ENCODE measurements around the gene SUMO2.
"Not testable (repeated sequence)": the region's sequence is repeated elsewhere in the genome, so short reads cannot be mapped to it uniquely, and the experiment has no call there.

SUMO2 gene

DNA sequence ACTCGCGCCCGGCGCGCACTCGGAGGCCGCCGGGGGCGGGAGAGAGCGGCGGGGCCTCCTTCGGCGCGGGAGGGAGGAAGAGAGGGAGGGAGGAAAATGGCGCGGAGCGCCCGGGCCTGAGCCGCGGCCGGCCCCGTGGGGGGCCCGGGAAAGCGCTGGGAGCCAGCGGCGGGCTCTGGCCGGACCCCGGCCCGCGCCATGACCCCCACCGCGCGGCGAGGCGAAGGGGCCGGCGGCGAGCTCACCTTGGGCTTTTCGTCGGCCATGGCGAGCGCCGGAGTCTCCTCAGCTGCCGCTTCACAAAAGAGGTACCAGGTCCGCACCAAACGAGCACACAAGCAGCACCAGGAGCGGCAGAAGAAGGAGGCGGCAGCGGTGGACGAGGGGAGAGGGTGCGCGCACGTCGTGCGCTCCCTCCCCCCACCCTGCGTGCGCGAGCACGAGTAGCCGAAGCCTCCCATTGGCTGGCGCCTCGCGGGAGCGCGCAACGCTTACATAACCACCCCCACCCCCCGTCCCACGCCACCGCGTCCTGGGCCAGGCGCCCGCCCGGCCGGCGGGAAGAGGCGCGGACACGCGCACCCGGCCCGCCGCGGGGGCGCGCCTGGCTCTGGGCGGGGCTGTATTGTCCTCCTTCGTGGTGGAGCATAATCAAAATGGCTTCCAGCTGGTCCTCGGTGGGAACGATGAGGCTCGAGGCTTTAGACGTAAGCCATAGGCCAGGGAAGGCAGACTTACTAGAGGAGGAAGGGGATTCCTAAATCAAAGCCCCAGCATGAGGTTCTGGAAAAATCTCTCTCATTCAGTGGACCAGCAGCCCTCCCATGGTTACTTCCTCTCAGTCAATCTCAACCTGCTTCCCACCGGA, at the start of gene SUMO2:
SUMO2 (minus strand) TSS at position 391 of the 868 bp plus-strand sequence; CDS start at position 266, 125 bp downstream.
- peak; percentile 94 for DNase-seq

DNA sequence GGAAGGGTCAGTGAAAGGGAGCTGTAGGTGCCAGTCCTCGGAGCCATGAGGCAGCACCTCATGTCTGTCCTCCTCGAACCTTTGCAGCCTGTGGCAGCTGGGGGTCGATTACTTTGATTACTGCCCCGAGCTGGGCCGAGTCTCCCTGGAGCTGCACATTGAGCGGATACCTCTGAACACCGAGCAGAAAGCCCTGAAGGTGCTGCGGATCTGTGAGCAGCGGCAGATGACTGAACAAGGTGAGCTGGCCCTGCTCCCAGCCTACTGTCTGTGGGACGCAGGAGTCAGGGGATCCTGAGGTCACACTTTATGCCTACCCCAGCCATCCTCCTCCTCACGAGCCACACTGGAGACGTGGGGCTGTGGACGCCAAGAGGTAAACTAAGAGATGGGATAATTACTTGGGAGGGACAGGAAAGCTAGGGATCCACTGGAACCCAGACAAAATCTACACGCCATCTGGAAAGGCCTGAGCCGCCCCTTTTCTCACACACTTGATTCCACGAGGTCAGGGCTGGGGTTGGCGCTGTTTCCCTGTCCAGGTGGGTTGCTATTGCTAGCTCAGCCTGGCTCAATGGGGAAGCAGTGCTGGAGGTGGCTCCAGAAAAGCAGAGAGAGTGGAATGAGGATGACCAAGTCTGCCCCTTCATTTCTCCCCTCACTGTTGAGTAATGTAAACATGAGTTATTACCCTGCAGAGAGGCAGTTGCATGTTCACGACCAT, 49.1 kb upstream of the SUMO2 start:
- DNase-seq, result no peak

GRCh38 chr17:75231071-75231470, 48.3 kb upstream of the SUMO2 start:
- no peak for DNase-seq

- DNase-seq, result no peak
Measured at GRCh38 chr17:75228847-75229246, 46.1 kb upstream of the SUMO2 start.

GRCh38 chr17:75228305-75228704, 45.5 kb upstream of the SUMO2 start:
- no peak for DNase-seq

DNA sequence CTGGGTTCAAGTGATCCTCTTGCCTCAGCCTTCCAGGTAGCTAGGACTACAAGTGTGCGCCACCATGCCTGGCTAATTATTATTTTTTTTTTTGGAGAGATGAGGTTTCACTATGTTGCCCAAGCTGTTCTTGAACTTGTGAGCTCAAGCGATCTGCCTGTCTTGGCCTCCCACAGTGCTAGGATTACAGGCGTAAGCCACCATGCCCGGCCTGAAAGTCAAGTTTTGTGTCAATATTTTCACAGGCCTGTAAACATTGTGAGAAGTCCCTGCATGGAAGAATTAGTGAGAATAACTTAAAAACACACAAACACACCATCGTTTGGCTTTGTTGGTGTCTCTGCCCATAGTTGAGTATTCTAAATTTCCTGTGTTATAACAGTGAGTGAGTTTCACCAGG, 45.0 kb upstream of the SUMO2 start:
- DNase-seq, result no peak

DNA sequence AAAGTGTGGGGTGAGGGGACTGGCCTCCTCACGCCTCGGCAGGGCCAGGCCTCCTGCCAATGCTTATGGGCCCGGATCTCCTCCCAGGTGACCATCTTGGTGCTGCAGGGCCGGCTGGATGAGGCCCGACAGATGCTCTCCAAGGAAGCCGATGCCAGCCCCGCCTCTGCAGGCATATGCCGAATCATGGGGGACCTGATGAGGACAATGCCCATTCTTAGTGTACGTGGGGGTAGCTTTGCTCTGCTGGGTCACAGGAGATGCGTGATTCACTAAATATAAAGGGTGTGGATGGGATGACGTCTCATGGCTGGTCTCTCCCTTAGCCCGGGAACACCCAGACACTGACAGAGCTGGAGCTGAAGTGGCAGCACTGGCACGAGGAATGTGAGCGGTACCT, 42.3 kb upstream of the SUMO2 start:
- DNase-seq, result no peak

DNA sequence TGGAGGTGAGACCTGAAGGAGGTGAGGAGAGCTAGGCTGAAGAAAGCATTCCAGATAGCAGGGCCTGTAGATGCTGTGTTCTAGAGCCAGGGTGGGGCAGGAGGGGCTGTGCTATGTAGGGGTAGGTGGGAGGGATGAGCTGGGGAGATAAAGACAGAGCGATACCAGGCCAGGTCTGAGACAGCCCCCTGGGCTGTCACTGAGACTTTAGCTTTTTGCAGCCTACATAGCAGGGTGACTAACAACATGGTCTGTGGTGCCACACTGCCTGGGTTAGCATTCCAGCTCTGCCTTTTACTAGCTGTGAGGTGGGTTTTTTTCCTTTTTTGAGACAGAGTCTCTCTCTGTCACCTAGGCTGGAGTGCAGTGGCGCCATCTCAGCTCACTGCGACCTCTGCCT, 37.1 kb upstream of the SUMO2 start:
- no peak for DNase-seq

DNA sequence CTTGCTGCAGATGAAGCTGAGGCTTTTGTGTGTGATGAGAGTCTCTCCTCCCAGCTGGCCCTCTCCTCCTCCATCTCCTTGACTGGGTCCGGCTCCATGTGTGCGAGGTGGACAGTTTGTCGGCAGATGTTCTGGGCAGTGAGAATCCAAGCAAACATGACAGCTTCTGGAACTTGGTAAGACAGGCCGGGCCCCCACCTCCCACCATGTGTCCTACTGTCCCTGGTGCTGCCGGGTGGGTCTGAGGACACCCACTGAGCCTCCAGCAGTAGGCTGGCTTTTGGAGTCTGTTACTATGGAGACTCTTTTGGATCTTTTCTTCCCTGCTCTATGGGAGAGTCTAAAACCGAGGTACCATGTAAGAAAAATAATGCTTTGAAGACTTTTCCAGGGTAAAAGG, 35.4 kb upstream of the SUMO2 start:
- DNase-seq, result no peak

GRCh38 chr17:75209061-75209460, 26.3 kb upstream of the SUMO2 start:
- DNase-seq, result no peak

DNA sequence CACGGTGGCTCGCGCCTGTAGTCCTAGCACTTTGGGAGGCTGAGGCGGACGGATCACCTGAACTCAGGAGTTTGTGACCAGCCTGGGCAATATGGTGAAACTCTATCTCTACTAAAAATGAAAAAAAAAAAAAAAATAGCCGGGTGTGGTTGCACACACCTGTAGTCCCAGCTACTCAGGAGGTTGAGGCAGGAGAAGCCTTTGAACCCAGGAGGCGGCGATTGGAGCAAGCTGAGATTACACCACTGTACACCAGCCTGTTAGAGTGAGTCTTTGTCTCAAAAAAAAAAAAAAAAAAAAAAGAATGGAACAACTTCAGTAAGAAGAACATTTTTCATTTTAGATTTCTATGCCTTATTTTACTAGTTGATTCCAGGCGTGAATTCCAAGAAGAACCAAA, 25.4 kb upstream of the SUMO2 start:
- no peak for DNase-seq

- DNase-seq, result no peak
Measured at GRCh38 chr17:75207760-75208159, 25.0 kb upstream of the SUMO2 start.

GRCh38 chr17:75207050-75207407, 24.3 kb upstream of the SUMO2 start:
- DNase-seq, result not testable (repeated sequence)

DNA sequence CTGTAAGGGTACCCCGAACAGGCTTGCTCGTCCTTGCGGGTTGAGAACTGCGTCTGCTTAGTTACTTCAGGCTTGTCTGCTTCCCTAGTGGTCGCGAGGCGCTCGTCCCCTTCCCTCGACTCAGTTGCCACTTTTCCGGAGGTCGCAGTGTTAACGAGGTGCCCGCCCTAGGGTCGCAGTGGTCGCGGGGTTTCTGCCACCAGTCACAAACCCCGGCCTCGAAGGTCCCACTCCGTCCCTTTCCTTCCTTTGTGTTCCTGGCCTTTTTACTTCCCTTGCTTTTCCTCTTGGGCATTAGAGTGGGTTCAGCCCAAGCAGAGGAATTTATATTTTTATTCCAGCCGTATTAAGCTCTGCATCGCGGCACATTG, 23.0 kb upstream of the SUMO2 start:
- DNase-seq, result no peak

GRCh38 chr17:75205037-75205792, 22.5 kb upstream of the SUMO2 start, which contains the start of gene NUP85:
Gene NUP85, plus strand, starts transcription at chr17:75205679. Its CDS starts 83 bp downstream, at chr17:75205762.
- peak; percentile 92 for DNase-seq

DNA sequence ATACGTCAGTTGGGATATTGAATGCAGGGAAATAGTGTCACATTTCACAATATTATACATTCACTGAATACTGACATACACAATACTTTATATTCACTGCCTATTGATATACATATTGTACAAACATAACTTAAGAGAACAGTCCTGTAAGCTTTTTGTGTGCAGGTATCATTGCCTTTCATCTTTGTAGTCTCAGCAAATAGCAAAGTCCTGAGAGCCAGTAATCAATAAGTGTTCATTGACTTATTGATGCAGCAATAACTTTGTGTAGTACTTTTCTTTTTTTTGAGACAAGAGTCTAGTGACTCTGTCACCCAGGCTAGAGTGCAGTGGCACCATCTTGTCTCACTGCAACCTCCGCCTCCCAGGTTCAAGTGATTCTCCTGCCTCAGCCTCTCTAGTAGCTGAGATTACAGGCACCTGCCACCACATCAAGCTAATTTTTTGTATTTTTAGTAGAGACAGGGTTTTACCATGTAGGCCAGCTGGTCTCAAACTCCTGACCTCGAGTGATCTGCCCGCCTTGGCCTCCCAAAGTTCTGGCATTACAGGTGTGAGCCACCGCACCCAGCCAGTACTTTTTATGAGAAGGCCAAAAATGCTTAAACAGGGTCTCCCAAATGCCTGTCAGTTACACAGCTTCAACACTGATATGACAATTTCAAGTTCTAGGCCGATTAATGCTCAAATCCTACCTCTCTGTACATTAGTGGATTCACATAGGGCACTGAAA, 17.3 kb upstream of the SUMO2 start:
- no peak for DNase-seq

GRCh38 chr17:75194879-75195278, 12.1 kb upstream of the SUMO2 start:
- DNase-seq, result no peak

- DNase-seq, result no peak
Measured at GRCh38 chr17:75191584-75191983, 8.8 kb upstream of the SUMO2 start.

GRCh38 chr17:75188614-75189013, 5.9 kb upstream of the SUMO2 start:
- no peak for DNase-seq

DNA sequence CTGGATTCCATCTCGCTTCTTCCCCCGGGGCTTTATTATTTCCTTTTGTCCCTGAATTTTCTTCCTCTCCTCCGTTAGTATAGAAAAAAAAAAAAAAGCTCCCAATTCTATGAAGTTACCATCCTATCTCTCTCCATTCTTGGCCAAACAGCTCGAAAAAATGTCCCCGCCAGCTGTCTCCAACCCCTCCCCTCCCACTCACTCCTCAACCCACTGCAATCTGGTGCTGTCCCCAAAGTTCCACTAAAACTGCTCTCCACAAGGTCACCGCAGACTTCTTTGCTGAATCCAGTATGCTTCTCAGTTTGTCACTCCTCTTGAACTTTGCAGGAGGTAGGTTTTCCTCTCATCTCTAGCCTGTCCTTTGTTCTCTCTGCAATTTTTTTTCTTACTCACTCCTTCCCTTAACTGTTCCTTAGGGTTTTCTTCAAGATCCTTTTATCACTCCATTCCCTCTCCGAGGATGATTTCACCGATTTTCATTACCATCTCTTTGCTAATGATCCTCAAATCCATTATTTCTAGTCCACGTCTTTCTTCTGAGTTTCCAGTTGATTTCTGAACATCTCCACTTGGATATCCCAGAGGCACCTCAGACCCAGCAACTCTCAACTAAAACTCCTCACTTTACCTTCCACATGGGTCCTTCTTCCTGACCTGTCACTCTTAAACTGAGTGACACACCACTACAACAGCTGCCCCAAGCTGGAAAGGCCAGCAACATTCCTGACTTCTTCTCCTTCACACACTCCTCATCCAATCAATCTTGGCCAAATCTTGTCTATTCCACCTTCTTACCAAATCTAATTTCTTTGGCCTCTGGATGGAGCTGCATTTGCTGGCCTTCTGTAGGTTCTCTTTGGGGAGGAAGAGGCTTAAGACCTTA, 1.5 kb upstream of the SUMO2 start:
- no peak for DNase-seq

DNA sequence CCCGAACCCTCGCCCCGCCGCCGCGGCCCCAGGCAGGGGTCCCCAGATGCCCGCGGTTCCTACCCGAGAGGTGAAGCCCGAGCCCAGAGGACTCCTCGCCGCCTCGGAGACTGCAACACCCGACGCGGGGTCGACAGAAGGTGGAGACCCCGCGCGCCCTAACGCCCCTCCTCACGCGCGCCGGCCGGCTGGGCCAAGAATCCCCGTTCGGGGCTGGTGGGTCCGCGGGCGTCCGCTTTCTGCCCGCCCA, 515 bp downstream of the SUMO2 start:
- no peak for DNase-seq

Data from activated gamma-delta T cell treated with Interleukin-2 at 50 U/mL for 16 hours (primary cell).